HepG2 (cell line): ENCODE measurements around the gene NLRC3. TPM values are rescaled to one million over a fixed set of nuclear protein-coding genes. Genes with fewer than 3 reads are reported as not detected.

Source experiments
- ATAC-seq: fragments of 200-7000 bp; cut with Tn5 transposase; 3 replicates; pipeline ENCODE4 v1.9.1; 2020; ENCODE audit warnings: mild to moderate bottlenecking, moderate library complexity
- BruUV-seq: library from RNA; stranded (reverse); fragments of 400-500 nt; replicated peaks from 2 replicates; lab custom pipeline; 2021; lab: Mats Ljungman, UMichigan
- CTCF ChIA-PET: fragments of 300-600 bp; formaldehyde crosslinking; extraction: SDS; loops from one replicate; lab custom pipeline; 2021; ENCODE audit warnings: low total read pairs, inconsistent platforms, low intra/inter-chr PET ratio; lab: Yijun Ruan, JAX
- POLR2A ChIA-PET: fragments of 350-600 bp; sonication (Branson Sonifier 250); formaldehyde crosslinking; loops from one replicate; lab custom pipeline; 2020; ENCODE audit warnings: antibody characterized with exemption, inconsistent platforms; lab: Yijun Ruan, JAX
- DNase-seq: peaks from one replicate; pipeline ENCODE4 v3.0.0-alpha.2; 2015; ENCODE audit warnings: low spot score
- FAIRE-seq: peaks from 3 replicates; lab custom pipeline; 2011; peaks lifted over from hg19 to GRCh38; lab: Jason Lieb, UNC
- H2AFZ ChIP-seq: one replicate; pipeline ENCODE4 v1.6.1; 2011; ENCODE audit warnings: low read length, inconsistent platforms
- H3K27ac ChIP-seq: fragments of 300-600 bp; 3 replicates; pipeline ENCODE4 v1.8.0; 2011; ENCODE audit warnings: mixed run types, mild to moderate bottlenecking, mixed read lengths, low read length, inconsistent platforms; ENCODE audit not compliant: insufficient read depth; ENCODE audit errors: extremely low read length
- H3K27me3 ChIP-seq, 2 experiments: fragments of 200-600 bp in 1 of 2; 2 replicates in 1 of 2; 3 replicates in 1 of 2; pipeline versions ENCODE4 v1.6.0 to v1.8.0; 2011; ENCODE audit warnings: low read length in 2 of 2, mild to moderate bottlenecking in 2 of 2, moderate library complexity in 2 of 2, inconsistent platforms in 1 of 2; ENCODE audit not compliant: insufficient read depth in 2 of 2, control insufficient read depth in 1 of 2
- H3K36me3 ChIP-seq, 2 experiments: fragments of 200-600 bp in 1 of 2; replicated peaks in 1 of 2; 2 replicates in 1 of 2; 3 replicates in 1 of 2; pipeline versions ENCODE4 v1.5.1 to v1.8.0; 2011; ENCODE audit warnings: low read length in 2 of 2, inconsistent platforms in 1 of 2; ENCODE audit not compliant: insufficient read depth in 2 of 2, control insufficient read depth in 1 of 2
- H3K4me1 ChIP-seq: 2 replicates; pipeline ENCODE4 v1.5.1; 2012; ENCODE audit warnings: low read length, inconsistent platforms; ENCODE audit not compliant: insufficient read depth
- H3K4me2 ChIP-seq: 2 replicates; pipeline ENCODE4 v1.6.0; 2011; ENCODE audit warnings: low read depth, low read length, inconsistent platforms
- H3K4me3 ChIP-seq, 3 experiments: fragments of 200-600 bp in 1 of 3; sonication (generic), shearing (Covaris generic) in 1 of 3; replicated peaks in 1 of 3; 2 replicates each; pipeline ENCODE4 v1.5.1; 2011 to 2016; ENCODE audit warnings: low read length in 3 of 3, inconsistent platforms in 2 of 3, low read depth in 2 of 3, mild to moderate bottlenecking in 2 of 3, control low read depth in 1 of 3, mixed read lengths in 1 of 3; ENCODE audit not compliant: insufficient read depth in 1 of 3
- H3K79me2 ChIP-seq: one replicate; pipeline ENCODE4 v1.6.1; 2011; ENCODE audit warnings: low read length, inconsistent platforms; ENCODE audit not compliant: insufficient read depth
- H3K9ac ChIP-seq: 2 replicates; pipeline ENCODE4 v1.6.0; 2011; ENCODE audit warnings: mild to moderate bottlenecking, low read depth, low read length, inconsistent platforms; ENCODE audit not compliant: insufficient read depth
- H3K9me3 ChIP-seq: 2 replicates; pipeline ENCODE4 v1.5.1; 2012; ENCODE audit warnings: mild to moderate bottlenecking, low read length
- H4K20me1 ChIP-seq: 2 replicates; pipeline ENCODE4 v1.6.0; 2011; ENCODE audit warnings: inconsistent platforms, mild to moderate bottlenecking, low read length, moderate library complexity; ENCODE audit not compliant: insufficient read depth
- BATF2 ChIP-seq: sonication (generic); formaldehyde crosslinking; IDR thresholded peaks from 2 replicates; pipeline ENCODE4 v1.8.0; 2022; ENCODE audit warnings: mild to moderate bottlenecking, missing genetic modification reagents, moderate library complexity
- ELF1 ChIP-seq: sonication (generic); formaldehyde crosslinking; IDR thresholded peaks from 2 replicates; pipeline ENCODE4 v1.4.0; 2020; ENCODE audit warnings: missing genetic modification reagents
- GFI1 ChIP-seq: sonication (generic); formaldehyde crosslinking; IDR thresholded peaks from 2 replicates; pipeline ENCODE4 v1.5.0; 2020; ENCODE audit warnings: missing genetic modification reagents, mild to moderate bottlenecking, borderline replicate concordance
- NR3C1 ChIP-seq: sonication (generic); formaldehyde crosslinking; IDR thresholded peaks from 2 replicates; pipeline ENCODE4 v1.4.0; 2020; ENCODE audit warnings: missing genetic modification reagents
- SMC3 ChIP-seq: IDR thresholded peaks from 2 replicates; pipeline ENCODE4 v1.6.1; 2011; ENCODE audit warnings: low read length, improper control_type of control experiment
- TBX3 ChIP-seq: fragments of 450-650 bp; IDR thresholded peaks from 2 replicates; pipeline ENCODE4 v1.6.1; 2017; ENCODE audit warnings: antibody characterized with exemption, mild to moderate bottlenecking, inconsistent platforms, borderline replicate concordance
- ZNF180 ChIP-seq: sonication (generic); formaldehyde crosslinking; IDR thresholded peaks from 2 replicates; pipeline ENCODE4 v1.4.0; 2020; ENCODE audit warnings: low read depth, missing genetic modification reagents, borderline replicate concordance
- ZNF276 ChIP-seq: sonication (generic); formaldehyde crosslinking; IDR thresholded peaks from 2 replicates; pipeline ENCODE4 v1.4.0; 2020; ENCODE audit warnings: mild to moderate bottlenecking, low read depth, missing genetic modification reagents
- ZNF556 ChIP-seq: sonication (generic); formaldehyde crosslinking; IDR thresholded peaks from 2 replicates; pipeline ENCODE4 v1.4.0; 2020; ENCODE audit warnings: mild to moderate bottlenecking, missing genetic modification reagents, borderline replicate concordance
- ZNF576 ChIP-seq: sonication (generic); formaldehyde crosslinking; IDR thresholded peaks from 2 replicates; pipeline ENCODE4 v1.4.0; 2020; ENCODE audit warnings: mild to moderate bottlenecking, missing genetic modification reagents
- WGBS: methylation state at CpG from one replicate; pipeline ENCODE4 v1.1.6; 2017; ENCODE audit warnings: low lambda C conversion rate; 5-methylcytosine and 5-hydroxymethylcytosine counted together
- in situ Hi-C: cut with HindIII; loops from 2 replicates; pipeline ENCODE4 v1.10.0; 2017; ENCODE audit warnings: low pct_unique_long_range_greater_than_20kb; ENCODE audit not compliant: extremely low pct_ligation_motif_present
- intact Hi-C: fragments of 100-400 bp; cut with micrococcal nuclease; formaldehyde crosslinking; loops from one replicate; pipeline ENCODE4 v1.10.0; 2022; ENCODE audit not compliant: unreplicated experiment
- polyA plus RNA-seq, 8 experiments: library from polyadenylated mRNA; depleted of rRNA in 3 of 8; stranded (reverse) in 7 of 8; unstranded in 1 of 8; fragments of >200 nt; fragmentation: Illumina TruSeq in 4 of 8; extraction: Trizol in 4 of 8; gene quantifications; 2 replicates each; pipeline versions ENCODE4 v1.2.1 to v1.2.3, GENCODE V29; 2011 to 2016; ENCODE audit warnings: low read depth in 4 of 8, missing spikeins in 1 of 8, mixed read lengths in 1 of 8; ENCODE audit not compliant: insufficient read depth in 1 of 8
- total RNA-seq, 5 experiments: library from RNA; depleted of rRNA; stranded (reverse); fragments of >200 nt; fragmentation: Illumina TruSeq; extraction: Trizol; gene quantifications; 2 replicates each; pipeline ENCODE4 v1.2.3, GENCODE V29; 2016; ENCODE audit warnings: low read depth in 1 of 5

The NLRC3 gene
- total and polyA plus RNA-seq, 2 of the 13 experiments (the other 11 are each of a cell fraction or from before 2014, with no cell fraction given), result not detected

- POLR2A ChIA-PET, result no interaction called here
Measured at GRCh38 chr16:3511286-3512180, 65.7 kb downstream of the NLRC3 start.

GRCh38 chr16:3510416-3510815 lies 66.8 kb downstream of the NLRC3 start:
- peaks cover 11% of the 10 kb centered on the region for H3K4me1 ChIP-seq
- CTCF ChIA-PET, result no interaction called here
- no peak for TF ChIP-seq ELF1 (CRISPR knock-in tag)
- no peak for TF ChIP-seq ZNF180 (CRISPR knock-in tag)
- TF ChIP-seq ZNF276 (CRISPR knock-in tag), result no peak
- TF ChIP-seq NR3C1, result no peak
- no peak for TF ChIP-seq TBX3
- TF ChIP-seq SMC3, result no peak
- TF ChIP-seq ZNF576 (CRISPR knock-in tag), result no peak
- TF ChIP-seq, all 625 proteins: peak for 0
- H3K36me3 ChIP-seq, result peaks cover 6 to 38% of the 10 kb centered on the region in 2 experiments
- 94% methylated on average over 10 of the region's 10 CpGs for WGBS
- POLR2A ChIA-PET, result no interaction called here
- BruUV-seq, result no TSS peak
- H3K79me2 ChIP-seq, result no peaks in the 10 kb centered on the region
- intact Hi-C loops (no loop called here), in situ Hi-C loops (no loop called here)
- H2AFZ ChIP-seq, result no peak overlapping the region
- no peaks in the 10 kb centered on the region for H3K27me3 ChIP-seq
- DNase-seq (no peak), FAIRE-seq (no peak), ATAC-seq (no peak)
- H3K4me2 ChIP-seq, result no peak overlapping the region
- no peaks in the 10 kb centered on the region for H4K20me1 ChIP-seq
- no peak overlapping the region for H3K27ac ChIP-seq
- no peak overlapping the region for H3K4me3 ChIP-seq
- H3K9me3 ChIP-seq, result no peaks in the 10 kb centered on the region
- no peak overlapping the region for H3K9ac ChIP-seq

More at GRCh38 chr16:3511286-3512180, 65.7 kb downstream of the NLRC3 start:
- ATAC-seq (no peak), DNase-seq (no peak), FAIRE-seq (no peak)
- 95% methylated on average over 21 of the region's 23 CpGs for WGBS
- Histone ChIP-seq H3K4me3 (no peak overlapping the region), H3K36me3 (peaks cover 10 to 40% of the 10 kb centered on the region in 2 experiments), H3K4me2 (no peak overlapping the region), H4K20me1 (no peaks in the 10 kb centered on the region), H3K79me2 (no peaks in the 10 kb centered on the region), H3K9ac (no peak overlapping the region), H2AFZ (no peak overlapping the region), H3K27me3 (no peaks in the 10 kb centered on the region), H3K4me1 (peaks cover 11% of the 10 kb centered on the region), H3K9me3 (no peaks in the 10 kb centered on the region), H3K27ac (no peak overlapping the region)
- no peak for TF ChIP-seq GFI1 (CRISPR knock-in tag)
- no peak for TF ChIP-seq ZNF556
- TF ChIP-seq BATF2 (CRISPR knock-in tag), result no peak
- BruUV-seq, result no TSS peak
- in situ Hi-C loops, result no loop called here
- intact Hi-C loops, result no loop called here
- CTCF ChIA-PET, result no interaction called here
